ENCODE data around the gene ICE2.

ICE2 gene

DNA sequence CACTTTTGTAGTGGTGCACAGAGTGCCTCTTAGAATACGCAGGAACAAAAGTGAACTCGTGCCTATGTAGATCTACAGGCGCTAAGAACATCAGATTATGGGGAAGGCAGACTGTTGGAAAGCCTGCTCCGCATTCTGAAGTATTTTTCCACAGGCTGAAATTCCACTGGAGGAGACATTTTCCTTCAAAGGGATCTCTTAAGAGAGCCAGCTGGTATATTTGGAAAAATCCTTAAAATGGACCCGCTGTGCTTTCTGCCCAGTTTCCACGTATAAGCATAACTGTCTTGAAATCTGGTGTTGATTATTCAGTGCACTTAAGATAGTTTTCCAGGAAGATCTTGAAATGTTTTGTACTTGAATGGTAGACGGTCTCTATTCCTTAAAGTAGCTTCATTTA lies 34.7 kb upstream of the ICE2 start:
- Histone ChIP-seq H3K27me3 (ENCODE audit: low read depth, low read length) (peaks cover 3% of the 10 kb centered on the region; the same call in 1 of the 2 replicates), H3K4me3 (ENCODE audit: low read length) (no peak overlapping the region), H3K9me3 (ENCODE audit: insufficient read depth, low read length) (no peaks in the 10 kb centered on the region), H3K79me2 (ENCODE audit: low read length) (no peaks in the 10 kb centered on the region), H3K4me2 (ENCODE audit: low read length) (no peak overlapping the region), H4K20me1 (ENCODE audit: insufficient read depth, low read length) (peaks cover 4% of the 10 kb centered on the region; the same call in 1 of the 2 replicates), H2AFZ (ENCODE audit: low read depth, low read length) (no peak overlapping the region), H3K36me3 (replicated peaks; ENCODE audit: low read depth, low read length) (no peaks in the 10 kb centered on the region), H3K9ac (ENCODE audit: low read length) (no peak overlapping the region), H3K4me1 (ENCODE audit: low read length) (peaks cover 7% of the 10 kb centered on the region), H3K27ac (ENCODE audit: low read length) (no peak overlapping the region)
- no peak for TF ChIP-seq EZH2phosphoT487 (IDR thresholded peaks at IDR 0.05; ENCODE audit: low read depth)
- TF ChIP-seq, protein P1, sequence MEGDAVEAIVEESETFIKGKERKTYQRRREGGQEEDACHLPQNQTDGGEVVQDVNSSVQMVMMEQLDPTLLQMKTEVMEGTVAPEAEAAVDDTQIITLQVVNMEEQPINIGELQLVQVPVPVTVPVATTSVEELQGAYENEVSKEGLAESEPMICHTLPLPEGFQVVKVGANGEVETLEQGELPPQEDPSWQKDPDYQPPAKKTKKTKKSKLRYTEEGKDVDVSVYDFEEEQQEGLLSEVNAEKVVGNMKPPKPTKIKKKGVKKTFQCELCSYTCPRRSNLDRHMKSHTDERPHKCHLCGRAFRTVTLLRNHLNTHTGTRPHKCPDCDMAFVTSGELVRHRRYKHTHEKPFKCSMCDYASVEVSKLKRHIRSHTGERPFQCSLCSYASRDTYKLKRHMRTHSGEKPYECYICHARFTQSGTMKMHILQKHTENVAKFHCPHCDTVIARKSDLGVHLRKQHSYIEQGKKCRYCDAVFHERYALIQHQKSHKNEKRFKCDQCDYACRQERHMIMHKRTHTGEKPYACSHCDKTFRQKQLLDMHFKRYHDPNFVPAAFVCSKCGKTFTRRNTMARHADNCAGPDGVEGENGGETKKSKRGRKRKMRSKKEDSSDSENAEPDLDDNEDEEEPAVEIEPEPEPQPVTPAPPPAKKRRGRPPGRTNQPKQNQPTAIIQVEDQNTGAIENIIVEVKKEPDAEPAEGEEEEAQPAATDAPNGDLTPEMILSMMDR (IDR thresholded peaks at IDR 0.05; ENCODE audit: low read depth, low read length) = no peak

- Histone ChIP-seq H3K27ac (ENCODE audit: low read length) (no peak overlapping the region), H3K9ac (ENCODE audit: low read length) (no peak overlapping the region), H3K4me2 (ENCODE audit: low read length) (no peak overlapping the region), H3K79me2 (ENCODE audit: low read length) (no peaks in the 10 kb centered on the region), H3K9me3 (ENCODE audit: insufficient read depth, low read length) (no peaks in the 10 kb centered on the region), H2AFZ (ENCODE audit: low read depth, low read length) (no peak overlapping the region), H3K4me3 (ENCODE audit: low read length) (no peak overlapping the region), H4K20me1 (ENCODE audit: insufficient read depth, low read length) (peaks cover 1% of the 10 kb centered on the region; the same call in 1 of the 2 replicates), H3K36me3 (replicated peaks; ENCODE audit: low read depth, low read length) (no peaks in the 10 kb centered on the region), H3K27me3 (ENCODE audit: low read depth, low read length) (peaks cover 3% of the 10 kb centered on the region; the same call in 1 of the 2 replicates), H3K4me1 (ENCODE audit: low read length) (peaks cover 14% of the 10 kb centered on the region)
- TF ChIP-seq, protein P1 (IDR thresholded peaks at IDR 0.05; ENCODE audit: low read depth, low read length) = no peak
- no peak for TF ChIP-seq EZH2phosphoT487 (IDR thresholded peaks at IDR 0.05; ENCODE audit: low read depth)
Observed at GRCh38 chr15:60512937-60513336, 34.0 kb upstream of the ICE2 start.

GRCh38 chr15:60511351-60512031 lies 32.5 kb upstream of the ICE2 start:
- TF ChIP-seq, protein P1 (IDR thresholded peaks at IDR 0.05; ENCODE audit: low read depth, low read length) = no peak
- no peak overlapping the region for H3K4me3 ChIP-seq (ENCODE audit: low read length)
- H4K20me1 ChIP-seq (ENCODE audit: insufficient read depth, low read length) = no peaks in the 10 kb centered on the region
- H3K27ac ChIP-seq (ENCODE audit: low read length) = no peak overlapping the region
- H2AFZ ChIP-seq (ENCODE audit: low read depth, low read length) = no peak overlapping the region
- H3K4me1 ChIP-seq (ENCODE audit: low read length) = peaks cover 22% of the 10 kb centered on the region
- H3K79me2 ChIP-seq (ENCODE audit: low read length) = no peaks in the 10 kb centered on the region
- no peaks in the 10 kb centered on the region for H3K36me3 ChIP-seq (replicated peaks; ENCODE audit: low read depth, low read length)
- peaks cover 3% of the 10 kb centered on the region; the same call in 1 of the 2 replicates for H3K27me3 ChIP-seq (ENCODE audit: low read depth, low read length)
- no peak overlapping the region for H3K9ac ChIP-seq (ENCODE audit: low read length)
- no peaks in the 10 kb centered on the region for H3K9me3 ChIP-seq (ENCODE audit: insufficient read depth, low read length)
- H3K4me2 ChIP-seq (ENCODE audit: low read length) = no peak overlapping the region

- Histone ChIP-seq H3K9ac (ENCODE audit: low read length) (no peak overlapping the region), H3K27me3 (ENCODE audit: low read depth, low read length) (peaks cover 3% of the 10 kb centered on the region; the same call in 1 of the 2 replicates), H3K27ac (ENCODE audit: low read length) (no peak overlapping the region), H2AFZ (ENCODE audit: low read depth, low read length) (no peak overlapping the region), H3K4me2 (ENCODE audit: low read length) (no peak overlapping the region), H3K9me3 (ENCODE audit: insufficient read depth, low read length) (no peaks in the 10 kb centered on the region), H4K20me1 (ENCODE audit: insufficient read depth, low read length) (no peaks in the 10 kb centered on the region), H3K4me1 (ENCODE audit: low read length) (peaks cover 22% of the 10 kb centered on the region), H3K4me3 (ENCODE audit: low read length) (no peak overlapping the region), H3K79me2 (ENCODE audit: low read length) (no peaks in the 10 kb centered on the region), H3K36me3 (replicated peaks; ENCODE audit: low read depth, low read length) (no peaks in the 10 kb centered on the region)
- TF ChIP-seq, protein P1 (IDR thresholded peaks at IDR 0.05; ENCODE audit: low read depth, low read length) = no peak
- TF ChIP-seq EZH2phosphoT487 (IDR thresholded peaks at IDR 0.05; ENCODE audit: low read depth) = no peak
Observed at GRCh38 chr15:60510006-60510405, 31.1 kb upstream of the ICE2 start.
